Mononuclear cell (primary cell): ENCODE data around the gene TCEAL5. TPM values are rescaled to one million over a fixed set of nuclear protein-coding genes. Genes with fewer than 3 reads are reported as not detected.
"Not testable (repeated sequence)": the region's sequence is repeated elsewhere in the genome, so short reads cannot be mapped to it uniquely, and the experiment has no call there.

Source experiments
- H3K27me3 ChIP-seq: 2 replicates; pipeline ENCODE4 v1.6.0; 2011; ENCODE audit warnings: low read length, control low read depth; ENCODE audit not compliant: insufficient read depth
- H3K4me1 ChIP-seq: 2 replicates; pipeline ENCODE4 v1.5.1; 2011; ENCODE audit warnings: mild to moderate bottlenecking, low read length, control low read depth; ENCODE audit not compliant: insufficient read depth
- H3K4me3 ChIP-seq: 2 replicates; pipeline ENCODE4 v1.5.1; 2011; ENCODE audit warnings: mild to moderate bottlenecking, low read length, moderate library complexity
- H3K9me3 ChIP-seq: 2 replicates; pipeline ENCODE4 v1.5.1; 2011; ENCODE audit warnings: low read depth, mild to moderate bottlenecking, control low read depth, low read length
- total RNA-seq: library from RNA; depleted of rRNA; stranded (reverse); fragments of >200 nt; gene quantifications from one replicate; pipeline ENCODE4 v1.2.3, GENCODE V29; 2012

Gene TCEAL5
- total RNA-seq, result 0.10 TPM

DNA sequence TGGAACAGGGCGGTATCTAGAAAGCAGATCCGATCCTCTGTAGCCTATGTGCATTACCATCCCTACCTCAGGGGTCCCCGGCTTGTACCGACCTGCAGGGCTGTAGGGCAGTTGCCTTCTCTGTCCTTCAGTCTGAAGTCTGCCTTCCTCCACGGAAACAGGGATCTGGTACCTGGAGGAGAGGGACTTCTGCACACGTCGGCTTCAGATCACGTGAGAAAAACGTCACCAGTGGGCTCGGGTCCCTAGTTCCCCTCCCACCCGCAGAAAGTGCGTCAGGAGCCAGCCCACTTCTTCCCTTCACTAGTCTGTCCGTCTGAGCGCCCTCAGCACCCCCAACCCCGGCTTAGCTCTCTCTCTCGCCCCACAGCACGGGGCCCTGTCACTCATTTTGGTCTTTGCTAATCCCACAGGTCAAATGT is at the start of gene TCEAL5:
TCEAL5 (minus strand) TSS at position 170 of the 422 bp plus-strand sequence. CDS start 2,187 bp downstream, outside the sequence.
- Histone ChIP-seq H3K27me3 (peaks cover 3% of the 10 kb centered on the region), H3K9me3 (no peaks in the 10 kb centered on the region), H3K4me1 (no peaks in the 10 kb centered on the region), H3K4me3 (no peak within 1 kb of the TSS)

DNA sequence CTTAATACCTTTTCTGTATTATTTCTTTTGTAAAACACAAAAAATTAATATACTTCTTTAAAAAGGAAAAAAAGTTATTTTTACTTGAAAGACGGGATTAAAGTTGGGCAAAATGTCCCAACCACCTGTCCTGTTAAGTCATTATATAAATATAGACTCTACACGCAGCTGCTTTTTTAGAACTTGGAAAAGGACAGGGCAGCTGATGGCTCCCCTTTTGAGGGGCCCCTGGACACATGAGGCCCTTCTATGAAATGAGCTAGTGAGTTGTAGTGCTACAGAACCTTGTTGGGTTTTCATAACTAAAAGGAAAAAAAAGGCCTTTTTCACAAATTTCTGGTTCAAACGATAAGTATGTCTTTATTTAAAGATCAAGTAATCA is 34.8 kb upstream of the TCEAL5 start:
- Histone ChIP-seq H3K4me3 (no peak overlapping the region), H3K4me1 (no peaks in the 10 kb centered on the region), H3K9me3 (no peaks in the 10 kb centered on the region), H3K27me3 (no peaks in the 10 kb centered on the region)

DNA sequence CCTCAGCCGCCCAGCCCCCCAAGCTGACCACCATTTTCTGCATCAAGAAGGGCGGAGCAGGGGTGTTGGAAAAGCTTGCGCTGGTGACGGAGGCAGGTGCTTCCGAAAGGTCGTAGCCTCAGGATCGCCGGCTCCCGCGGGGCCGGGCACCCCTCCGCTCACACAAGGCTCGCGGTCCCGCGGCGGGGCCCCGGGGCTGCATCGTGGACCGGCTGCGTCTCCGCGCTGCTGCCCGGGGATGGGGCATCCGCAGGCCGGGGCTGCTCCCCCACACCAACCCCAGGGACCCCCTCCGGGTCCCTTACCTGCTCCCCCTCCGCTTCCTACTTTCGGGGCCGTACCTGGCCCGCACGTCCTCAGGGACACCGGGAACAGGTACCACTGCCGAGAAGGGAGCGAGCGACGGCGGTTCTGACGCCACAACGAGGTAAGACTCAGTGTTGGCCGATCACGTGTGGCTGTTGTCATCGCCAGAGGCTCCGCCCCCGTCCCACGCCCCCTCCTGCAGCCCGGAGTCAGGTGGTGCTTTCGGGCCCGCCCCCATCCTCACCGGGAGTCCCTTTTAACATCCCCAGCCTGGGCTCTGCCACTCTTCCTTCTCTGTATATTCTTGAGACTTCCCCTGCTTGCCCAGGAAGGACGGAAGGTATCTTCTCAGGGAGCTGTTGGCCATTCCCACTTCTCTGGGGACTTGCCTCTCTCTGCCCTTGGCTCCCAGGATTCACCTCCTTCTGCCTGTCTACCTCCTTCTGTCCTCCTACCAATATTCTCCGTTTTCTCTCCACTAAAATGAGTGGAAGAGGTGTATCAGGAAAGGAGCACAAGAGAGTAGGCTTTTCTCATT is 34.2 kb upstream of the TCEAL5 start, which contains the start of gene BEX2:
BEX2 (minus strand) TSS at position 436 of the 844 bp plus-strand sequence. CDS start 1,014 bp downstream, outside the sequence.
- Histone ChIP-seq H3K27me3 (no peaks in the 10 kb centered on the region), H3K4me3 (peak within 1 kb of the TSS; percentile 43), H3K4me1 (no peaks in the 10 kb centered on the region), H3K9me3 (no peaks in the 10 kb centered on the region)

DNA sequence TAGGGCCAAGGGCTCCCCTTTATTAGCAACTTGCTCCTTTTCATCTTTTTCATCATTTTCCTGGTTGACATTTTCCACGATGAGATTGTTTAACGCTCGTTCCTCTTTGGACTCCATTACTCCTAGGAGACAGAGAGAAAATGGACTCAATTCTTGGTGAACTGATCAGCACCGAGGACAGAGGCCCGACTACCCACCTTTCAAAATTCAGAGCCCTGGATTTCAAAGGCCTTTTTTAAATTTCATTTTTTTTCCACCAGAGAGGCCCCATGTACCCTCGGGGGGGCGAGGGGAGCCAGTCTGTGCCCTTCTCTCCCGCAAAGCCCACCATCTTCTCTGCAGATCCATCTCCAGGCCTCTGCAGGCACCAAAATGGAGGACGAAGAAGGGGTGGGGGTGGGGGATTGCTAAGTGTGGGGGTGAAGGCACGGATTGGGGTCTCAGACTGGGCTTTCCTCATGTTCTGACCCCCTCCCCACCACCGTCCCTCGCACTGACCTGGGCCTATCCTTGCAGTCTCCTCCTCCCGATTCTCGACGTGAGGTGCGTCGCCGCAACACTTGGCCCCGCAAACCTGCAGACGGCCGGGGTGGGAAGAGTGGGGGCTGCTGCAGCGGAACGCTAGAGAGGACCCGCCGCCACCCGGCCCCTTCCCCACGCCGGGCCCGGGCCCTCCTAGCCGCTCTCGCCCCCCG is 33.5 kb upstream of the TCEAL5 start:
- Histone ChIP-seq H3K4me1 (no peaks in the 10 kb centered on the region), H3K4me3 (peak overlapping the region; percentile 43), H3K27me3 (no peaks in the 10 kb centered on the region), H3K9me3 (no peaks in the 10 kb centered on the region)

GRCh38 chrX:103305666-103306065 is 29.1 kb upstream of the TCEAL5 start:
- not testable (repeated sequence) for H3K4me1 ChIP-seq, H3K4me3 ChIP-seq, H3K27me3 ChIP-seq, H3K9me3 ChIP-seq

- Histone ChIP-seq H3K9me3 (no peaks in the 10 kb centered on the region), H3K27me3 (no peaks in the 10 kb centered on the region), H3K4me1 (no peaks in the 10 kb centered on the region), H3K4me3 (no peak overlapping the region)
Measured at GRCh38 chrX:103304705-103305104, 28.2 kb upstream of the TCEAL5 start.

GRCh38 chrX:103293118-103293517 is 16.6 kb upstream of the TCEAL5 start:
- no peak overlapping the region for H3K4me3 ChIP-seq
- H3K9me3 ChIP-seq, result no peaks in the 10 kb centered on the region
- H3K27me3 ChIP-seq, result no peaks in the 10 kb centered on the region
- H3K4me1 ChIP-seq, result no peaks in the 10 kb centered on the region

DNA sequence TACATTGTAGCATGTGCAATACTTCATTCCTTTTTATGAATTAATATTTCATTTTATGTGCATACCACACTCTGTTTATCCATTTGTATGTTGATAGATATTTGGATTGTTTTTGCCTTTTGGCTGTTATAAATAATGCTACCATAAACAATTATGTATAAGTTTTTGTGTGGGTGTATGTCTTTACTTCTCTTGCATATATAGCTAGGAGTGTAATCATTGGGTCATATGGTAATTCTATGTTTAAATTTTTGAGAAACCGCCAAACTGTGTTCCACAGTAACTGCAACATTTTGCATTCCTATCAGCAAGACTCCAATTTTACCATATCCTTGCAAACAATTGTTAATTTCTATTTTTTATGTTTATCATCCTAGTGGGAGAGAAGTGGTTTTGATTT is 3.1 kb upstream of the TCEAL5 start:
- Histone ChIP-seq H3K9me3 (no peaks in the 10 kb centered on the region), H3K4me3 (no peak overlapping the region), H3K27me3 (peaks cover 3% of the 10 kb centered on the region), H3K4me1 (no peaks in the 10 kb centered on the region)

DNA sequence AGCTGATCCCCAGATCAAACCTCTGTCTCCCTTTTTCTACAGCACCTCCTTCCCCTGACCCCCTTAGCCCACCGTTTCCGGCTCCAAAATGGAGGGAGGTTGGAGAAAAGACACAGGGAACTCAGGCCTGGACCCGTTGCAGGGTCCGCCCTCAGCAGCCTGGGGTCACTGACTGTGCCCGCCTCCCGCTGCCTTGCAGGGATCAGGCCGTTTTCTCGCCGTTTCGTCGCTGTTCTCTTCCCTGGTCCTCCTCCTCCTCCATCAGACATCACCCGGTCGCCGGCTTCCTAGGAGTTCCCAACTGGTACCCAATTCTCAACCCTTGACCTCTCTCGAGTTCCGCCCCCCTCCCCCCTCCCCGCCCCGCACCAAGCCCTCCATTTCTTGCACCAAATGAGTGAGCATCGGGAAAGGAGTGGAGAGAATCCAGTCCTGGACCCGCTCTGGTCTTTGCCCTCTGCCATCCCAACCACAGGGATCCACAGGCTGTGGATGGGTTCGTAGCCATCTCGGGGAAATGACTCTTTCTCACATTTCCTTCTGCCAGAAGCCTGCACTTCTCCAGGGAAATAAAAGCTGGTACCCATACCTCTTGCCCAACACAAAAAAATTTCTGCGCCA is 493 bp downstream of the TCEAL5 start:
- H3K27me3 ChIP-seq, result peaks cover 3% of the 10 kb centered on the region
- no peaks in the 10 kb centered on the region for H3K4me1 ChIP-seq
- H3K9me3 ChIP-seq, result no peaks in the 10 kb centered on the region
- no peak overlapping the region for H3K4me3 ChIP-seq

DNA sequence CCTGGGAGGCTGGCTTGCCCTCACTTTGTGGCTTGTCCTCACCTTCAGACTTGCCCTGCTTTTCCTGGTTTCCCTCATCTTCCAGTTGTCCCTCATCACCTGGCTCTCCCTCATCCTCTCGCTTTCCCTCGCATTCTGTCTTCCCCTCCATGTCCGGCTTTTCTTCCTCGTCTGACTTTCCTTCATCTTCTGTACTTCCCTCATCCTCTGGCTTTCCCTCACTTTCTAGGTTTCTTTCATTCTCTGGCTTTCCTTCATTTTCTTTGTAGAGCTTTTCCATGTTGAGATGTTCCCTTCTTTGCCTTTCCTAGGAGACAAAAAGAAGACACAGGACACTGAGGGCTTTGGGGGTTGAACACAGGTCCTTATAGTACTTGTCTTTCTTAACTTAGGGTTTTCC is 2.3 kb downstream of the TCEAL5 start:
- Histone ChIP-seq H3K4me3 (no peak overlapping the region), H3K27me3 (peaks cover 7% of the 10 kb centered on the region), H3K4me1 (no peaks in the 10 kb centered on the region), H3K9me3 (no peaks in the 10 kb centered on the region)

GRCh38 chrX:103258275-103258674 is 18.3 kb downstream of the TCEAL5 start:
- H3K4me1 ChIP-seq, result peaks cover 8% of the 10 kb centered on the region
- H3K27me3 ChIP-seq, result peaks cover 3% of the 10 kb centered on the region
- no peak overlapping the region for H3K4me3 ChIP-seq
- H3K9me3 ChIP-seq, result no peaks in the 10 kb centered on the region

DNA sequence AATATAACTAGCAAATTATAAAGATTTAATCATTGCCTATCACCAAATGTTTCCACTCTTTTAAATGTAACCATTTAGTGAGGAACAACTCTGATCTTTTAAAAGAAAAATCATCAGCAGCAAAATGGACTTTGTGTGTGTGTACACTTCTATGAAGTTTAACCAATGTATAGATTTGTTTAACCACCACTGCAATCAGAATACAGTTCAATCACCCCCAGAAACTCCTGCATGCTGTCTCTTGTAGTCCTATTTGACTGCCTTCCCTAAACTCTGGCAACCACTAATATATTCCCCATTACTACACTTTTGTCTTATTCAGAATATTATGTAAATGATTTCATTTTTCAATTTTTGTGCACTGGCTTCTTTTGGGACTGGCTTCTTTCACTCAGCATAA is 19.9 kb downstream of the TCEAL5 start:
- Histone ChIP-seq H3K9me3 (no peaks in the 10 kb centered on the region), H3K4me1 (peaks cover 8% of the 10 kb centered on the region), H3K27me3 (no peaks in the 10 kb centered on the region), H3K4me3 (no peak overlapping the region)

DNA sequence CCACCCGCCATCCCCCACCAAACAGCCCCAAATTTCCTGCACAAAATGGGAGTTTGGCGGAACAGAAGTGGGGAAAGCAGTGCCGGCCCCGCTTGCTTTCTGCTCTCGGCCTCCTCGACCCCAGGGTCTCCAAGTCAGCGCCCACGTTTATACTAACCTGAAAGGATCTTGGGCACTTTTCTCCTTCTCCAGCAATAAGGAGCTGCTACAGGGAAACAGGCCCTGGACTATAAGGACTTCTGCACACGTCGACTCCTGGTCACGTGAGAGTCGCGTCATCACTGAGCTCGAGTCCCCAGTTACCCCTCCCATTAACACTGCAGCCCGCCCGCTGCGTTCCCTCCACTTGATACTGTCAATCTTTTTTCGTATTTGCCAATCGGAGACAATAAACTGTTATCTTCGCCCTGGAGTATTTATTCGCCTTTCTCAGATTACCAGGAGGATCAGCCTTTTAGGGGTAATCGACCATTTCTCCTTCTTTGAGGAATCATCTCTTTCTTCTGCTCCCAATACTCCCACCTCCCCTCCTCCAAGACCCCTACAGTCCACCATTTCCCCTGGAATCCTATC is 21.5 kb downstream of the TCEAL5 start, which contains the start of gene TCEAL8:
TCEAL8 (minus strand) TSS at position 235 of the 573 bp plus-strand sequence. CDS start 1,176 bp downstream, outside the sequence.
- Histone ChIP-seq H3K27me3 (no peaks in the 10 kb centered on the region), H3K4me1 (peaks cover 8% of the 10 kb centered on the region), H3K9me3 (no peaks in the 10 kb centered on the region), H3K4me3 (peak within 1 kb of the TSS; percentile 49)

DNA sequence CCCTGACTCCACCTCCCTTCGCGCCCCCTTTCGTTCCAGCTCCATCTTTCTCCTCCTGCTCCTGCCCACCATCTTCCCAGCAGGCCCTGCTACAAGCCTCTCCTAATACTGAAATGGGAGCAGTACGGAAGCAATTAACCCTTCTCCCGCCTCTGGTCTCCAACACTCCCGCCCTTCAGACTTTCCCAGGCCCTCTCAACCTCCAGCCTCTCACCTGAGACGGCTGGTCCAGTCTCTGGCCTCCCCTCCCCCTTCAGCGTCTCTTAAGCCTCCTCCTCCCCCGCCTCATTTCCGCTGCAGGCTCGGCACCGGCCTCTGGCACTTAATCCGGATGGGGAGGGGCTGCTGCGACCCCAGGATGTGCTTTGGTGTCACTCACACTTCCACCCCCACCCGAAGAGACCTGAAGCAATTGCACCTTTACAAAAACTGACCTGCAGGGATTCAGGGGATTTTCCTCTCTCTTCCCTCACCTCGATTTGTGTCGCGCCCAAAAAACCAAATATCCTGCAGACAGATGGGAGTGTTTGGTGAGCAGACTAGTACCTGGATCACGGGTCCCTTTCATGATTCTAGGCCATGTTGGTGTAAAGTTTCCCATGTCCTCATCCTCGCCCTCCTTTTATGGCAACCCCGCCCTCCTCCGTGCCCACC is 22.3 kb downstream of the TCEAL5 start:
- H3K27me3 ChIP-seq, result no peaks in the 10 kb centered on the region
- no peaks in the 10 kb centered on the region for H3K9me3 ChIP-seq
- peaks cover 8% of the 10 kb centered on the region for H3K4me1 ChIP-seq
- peak overlapping the region; percentile 49 for H3K4me3 ChIP-seq
